HCT116 (cell line): ENCODE results near the gene CRYBA4. TPM values are rescaled to one million over a fixed set of nuclear protein-coding genes. Genes with fewer than 3 reads are reported as not detected.

Experiments
- ATAC-seq: fragments of 200-7000 bp; cut with Tn5 transposase; 2 replicates; pipeline ENCODE4 v1.9.1; 2020; ENCODE audit warnings: mild to moderate bottlenecking, moderate library complexity
- BruUV-seq: library from RNA; stranded (reverse); fragments of 400-500 nt; replicated peaks from 2 replicates; lab custom pipeline; 2021; lab: Mats Ljungman, UMichigan
- CTCF ChIA-PET: fragments of 300-600 bp; sonication (Branson Sonifier 250); formaldehyde crosslinking; loops from one replicate; lab custom pipeline; 2021; ENCODE audit warnings: antibody characterized with exemption; lab: Charles Lee
- POLR2A ChIA-PET: fragments of 300-600, 350-600 bp; sonication (Branson Sonifier 250); formaldehyde crosslinking; loops from one replicate; lab custom pipeline; 2021; ENCODE audit warnings: antibody characterized with exemption; lab: Charles Lee
- RAD21 ChIA-PET, 2 experiments: fragments of 300-600 bp; sonication (Branson Sonifier 250); formaldehyde crosslinking; loops; one replicate each; lab custom pipeline; 2023; ENCODE audit warnings: low total read pairs in 2 of 2; ENCODE audit not compliant: uncharacterized antibody in 2 of 2, unreplicated experiment in 2 of 2, low non-redundant PET in 1 of 2; lab: Charles Lee
- DNase-seq: peaks from one replicate; pipeline ENCODE4 v3.0.0-alpha.2; 2010; ENCODE audit warnings: low read depth, low spot score
- H2AFZ ChIP-seq: fragments of 200-600 bp; shearing (Covaris generic), sonication (generic); 2 replicates; pipeline ENCODE4 v1.6.1; 2017; ENCODE audit warnings: low read depth, mixed run types, mixed read lengths, antibody characterized with exemption, low read length; ENCODE audit not compliant: poor library complexity, severe bottlenecking
- H3K27ac ChIP-seq: 2 replicates; pipeline ENCODE4 v1.5.1; 2012; ENCODE audit warnings: low read depth, low read length
- H3K27me3 ChIP-seq: fragments of 200-600 bp; sonication (generic); 2 replicates; pipeline ENCODE4 v1.6.1; 2016; ENCODE audit warnings: mixed run types, low read length, mixed read lengths; ENCODE audit not compliant: insufficient read depth
- H3K36me3 ChIP-seq, 2 experiments: fragments of 200-500 bp in 1 of 2; fragments of 200-600 bp in 1 of 2; sonication (Bioruptor generic) in 1 of 2; sonication (generic) in 1 of 2; 2 replicates each; pipeline versions ENCODE4 v1.5.1 to v1.6.1; 2014 to 2016; ENCODE audit warnings: low read length in 2 of 2, inconsistent platforms in 1 of 2, mixed read lengths in 1 of 2, mixed run types in 1 of 2; ENCODE audit not compliant: insufficient read depth in 2 of 2, control insufficient read depth in 1 of 2
- H3K4me1 ChIP-seq, 2 experiments: fragments of 200-600 bp in 1 of 2; sonication (generic) in 1 of 2; 2 replicates each; pipeline versions ENCODE4 v1.5.1 to v1.6.1; 2012 to 2017; ENCODE audit warnings: low read length in 2 of 2, inconsistent platforms in 1 of 2, mild to moderate bottlenecking in 1 of 2, mixed read lengths in 1 of 2, mixed run types in 1 of 2, moderate library complexity in 1 of 2; ENCODE audit not compliant: insufficient read depth in 2 of 2, control insufficient read depth in 1 of 2
- H3K4me2 ChIP-seq: fragments of 200-600 bp; sonication (generic); 2 replicates; pipeline ENCODE4 v1.6.1; 2017; ENCODE audit warnings: mixed run types, low read length, mixed read lengths
- H3K4me3 ChIP-seq, 2 experiments: fragments of 200-600 bp in 1 of 2; sonication (generic) in 1 of 2; replicated peaks in 1 of 2; 2 replicates each; pipeline ENCODE4 v1.5.1; 2011 to 2016; ENCODE audit warnings: low read length in 2 of 2, control low read depth in 1 of 2, low read depth in 1 of 2, mild to moderate bottlenecking in 1 of 2, mixed read lengths in 1 of 2, mixed run types in 1 of 2
- H3K79me2 ChIP-seq: fragments of 200-600 bp; sonication (generic); 2 replicates; pipeline ENCODE4 v1.6.1; 2017; ENCODE audit warnings: mild to moderate bottlenecking, mixed run types, low read length, moderate library complexity, mixed read lengths; ENCODE audit not compliant: insufficient read depth
- H3K9ac ChIP-seq: fragments of 200-600 bp; sonication (generic); 2 replicates; pipeline ENCODE4 v1.6.1; 2016; ENCODE audit warnings: low read length, mixed read lengths
- H3K9me2 ChIP-seq: fragments of 200-600 bp; sonication (generic), shearing (Covaris generic); 2 replicates; pipeline ENCODE4 v1.6.1; 2017; ENCODE audit warnings: mixed run types, mild to moderate bottlenecking, moderate library complexity; ENCODE audit not compliant: insufficient read depth
- H3K9me3 ChIP-seq, 2 experiments: fragments of 200-500 bp in 1 of 2; fragments of 200-600 bp in 1 of 2; sonication (Bioruptor generic) in 1 of 2; sonication (generic) in 1 of 2; 2 replicates each; pipeline ENCODE4 v1.6.1; 2014 to 2017; ENCODE audit warnings: low read length in 2 of 2, mixed read lengths in 2 of 2, inconsistent platforms in 1 of 2, low read depth in 1 of 2, mild to moderate bottlenecking in 1 of 2, mixed run types in 1 of 2, moderate library complexity in 1 of 2; ENCODE audit not compliant: control insufficient read depth in 1 of 2, insufficient read depth in 1 of 2
- H4K20me1 ChIP-seq: fragments of 200-600 bp; sonication (generic), shearing (Covaris generic); 2 replicates; pipeline ENCODE4 v1.6.1; 2017; ENCODE audit warnings: mixed run types, mild to moderate bottlenecking, moderate library complexity; ENCODE audit not compliant: insufficient read depth
- CTCF ChIP-seq, 3 experiments: fragments of 200-600 bp in 1 of 3; sonication (generic) in 1 of 3; IDR thresholded peaks in 2 of 3; conservative IDR thresholded peaks in 1 of 3; 2 replicates each; pipeline ENCODE4 v1.5.1; 2012 to 2017; ENCODE audit warnings: low read depth in 2 of 3, low read length in 2 of 3, antibody characterized with exemption in 1 of 3, borderline replicate concordance in 1 of 3, control low read depth in 1 of 3, mild to moderate bottlenecking in 1 of 3, mixed read lengths in 1 of 3, mixed run types in 1 of 3, moderate library complexity in 1 of 3; ENCODE audit not compliant: insufficient read depth in 1 of 3
- FOSL1 ChIP-seq: IDR thresholded peaks from 2 replicates; pipeline ENCODE4 v1.6.1; 2012; ENCODE audit warnings: low read depth
- JUND ChIP-seq: IDR thresholded peaks from 2 replicates; pipeline ENCODE4 v1.6.1; 2012
- ZBTB33 ChIP-seq: IDR thresholded peaks from 2 replicates; pipeline ENCODE4 v1.6.1; 2011; ENCODE audit warnings: mild to moderate bottlenecking, low read length, moderate library complexity; ENCODE audit not compliant: insufficient replicate concordance; ENCODE audit errors: extremely low read depth
- ZNF274 ChIP-seq: fragments of 200-500 bp; sonication (Bioruptor generic); IDR thresholded peaks from 2 replicates; pipeline ENCODE4 v1.6.1; 2014; ENCODE audit warnings: mild to moderate bottlenecking, low read depth, low read length, inconsistent platforms
- intact Hi-C: fragments of 100-400 bp; cut with micrococcal nuclease; formaldehyde crosslinking; loops from 2 replicates; pipeline ENCODE4 v1.10.0; 2022
- total RNA-seq: library from RNA; stranded (reverse); gene quantifications from one replicate; pipeline ENCODE4 v1.2.1, GENCODE V29; 2021; ENCODE audit not compliant: unreplicated experiment

CRYBA4 gene
- total RNA-seq, 1 experiment from 2014 or later: not detected

GRCh38 chr22:26663374-26663923 lies 41.7 kb downstream of the CRYBA4 start:
- H3K27me3 ChIP-seq: no peaks in the 10 kb centered on the region
- no peak for DNase-seq
- no peak overlapping the region for H3K4me3 ChIP-seq
- peaks cover 9 to 21% of the 10 kb centered on the region in 2 experiments for H3K4me1 ChIP-seq
- BruUV-seq: no TSS peak
- H2AFZ ChIP-seq: no peak overlapping the region
- ChIA-PET RAD21 (no interaction called here), POLR2A (no interaction called here), CTCF (interaction anchor here (2.1 kb wide), 1 partner anchor 9 kb away, joined by 5 read pairs; no protein-coding TSS in a partner anchor)
- no peaks in the 10 kb centered on the region for H3K36me3 ChIP-seq
- H4K20me1 ChIP-seq: no peaks in the 10 kb centered on the region
- no peaks in the 10 kb centered on the region for H3K9me3 ChIP-seq
- ATAC-seq: no peak
- intact Hi-C loops: no loop called here
- H3K9me2 ChIP-seq: no peaks in the 10 kb centered on the region
- TF ChIP-seq FOSL1 (no peak), JUND (no peak), ZBTB33 (no peak)
- TF ChIP-seq, all 23 proteins: peak for 0
- Histone ChIP-seq H3K4me2 (no peak overlapping the region), H3K79me2 (no peaks in the 10 kb centered on the region), H3K27ac (no peak overlapping the region), H3K9ac (no peak overlapping the region)

- CTCF ChIA-PET: interaction anchor here (0.7 to 2.0 kb wide), 12 partner anchors 8 to 308 kb away, joined by 3 to 30 read pairs (median 4); partner anchors contain the start of genes HPS4 and SRRD
- Histone ChIP-seq H3K27ac (no peak overlapping the region), H3K9ac (no peak overlapping the region), H3K4me2 (no peak overlapping the region; the same call in 1 of the 2 replicates), H4K20me1 (no peaks in the 10 kb centered on the region), H3K27me3 (no peaks in the 10 kb centered on the region), H3K9me3 (no peaks in the 10 kb centered on the region), H2AFZ (no peak overlapping the region), H3K4me1 (peaks cover 3 to 17% of the 10 kb centered on the region in 2 experiments; a peak in 3 of 4 replicates), H3K79me2 (no peaks in the 10 kb centered on the region), H3K4me3 (no peak overlapping the region), H3K9me2 (no peaks in the 10 kb centered on the region), H3K36me3 (no peaks in the 10 kb centered on the region)
- intact Hi-C loops: loop anchor here (5.0 kb wide), 1 partner anchor 164 kb away; no protein-coding TSS in a partner anchor
- BruUV-seq: no TSS peak
- no peak for TF ChIP-seq ZNF274
- TF ChIP-seq JUND: no peak
- 0 out of 6 replicates have a peak, but pooled peaks of 1 of the 3 experiments have one; percentile 1 for TF ChIP-seq CTCF (IDR thresholded peaks at IDR 0.05 in 2 of 3, conservative IDR thresholded peaks at IDR 0.05 in 1 of 3; ENCODE audit: borderline replicate concordance in 1 of 3, insufficient read depth in 1 of 3, low read depth in 2 of 3, low read length in 2 of 3)
- POLR2A ChIA-PET: interaction anchor here (0.8 kb wide), 1 partner anchor 163 kb away, joined by 3 read pairs; no protein-coding TSS in a partner anchor
- RAD21 ChIA-PET: interaction anchor here (0.6 to 0.7 kb wide), 2 partner anchors 301 kb away, joined by 3 to 5 read pairs; no protein-coding TSS in a partner anchor
- ATAC-seq (0 out of 2 replicates have a peak, but pooled peaks have one; percentile 3), DNase-seq (no peak)
Observed at GRCh38 chr22:26665813-26666231, 44.1 kb downstream of the CRYBA4 start.
